Keratinocyte (primary cell): ENCODE results near the gene PKHD1. TPM values are rescaled to one million over a fixed set of nuclear protein-coding genes. Genes with fewer than 3 reads are reported as not detected.

Source experiments
- DNase-seq: peaks from one replicate; pipeline ENCODE4 v3.0.0-alpha.2; 2011; ENCODE audit warnings: low read depth, missing footprints, low spot score
- FAIRE-seq: peaks from 2 replicates; lab custom pipeline; 2011; peaks lifted over from hg19 to GRCh38; lab: Jason Lieb, UNC
- H2AFZ ChIP-seq: 2 replicates; pipeline ENCODE4 v1.6.0; 2012; ENCODE audit warnings: low read length, control low read depth, inconsistent platforms; ENCODE audit not compliant: control insufficient read depth
- H3K27ac ChIP-seq: 2 replicates; pipeline ENCODE4 v1.5.1; 2011; ENCODE audit warnings: low read length; ENCODE audit not compliant: control insufficient read depth, insufficient read depth
- H3K27me3 ChIP-seq: 3 replicates; pipeline ENCODE4 v1.6.0; 2011; ENCODE audit warnings: low read length; ENCODE audit not compliant: control insufficient read depth, insufficient read depth; ENCODE audit errors: extremely low read depth
- H3K36me3 ChIP-seq, 2 experiments: 2 replicates in 1 of 2; 3 replicates in 1 of 2; pipeline ENCODE4 v1.5.1; 2011; ENCODE audit warnings: low read length in 2 of 2, mild to moderate bottlenecking in 1 of 2; ENCODE audit not compliant: control insufficient read depth in 2 of 2, insufficient read depth in 2 of 2; ENCODE audit errors: extremely low read depth in 1 of 2
- H3K4me1 ChIP-seq: 3 replicates; pipeline ENCODE4 v1.5.1; 2011; ENCODE audit warnings: low read length; ENCODE audit not compliant: control insufficient read depth, insufficient read depth; ENCODE audit errors: extremely low read depth
- H3K4me2 ChIP-seq: 3 replicates; pipeline ENCODE4 v1.6.0; 2011; ENCODE audit warnings: low read depth, low read length; ENCODE audit not compliant: control insufficient read depth, insufficient read depth; ENCODE audit errors: extremely low read depth
- H3K4me3 ChIP-seq, 3 experiments: fragments of 200-600 bp in 1 of 3; sonication (generic) in 1 of 3; 2 replicates in 2 of 3; 3 replicates in 1 of 3; pipeline ENCODE4 v1.5.1; 2011 to 2016; ENCODE audit warnings: low read length in 3 of 3, mild to moderate bottlenecking in 3 of 3, control low read depth in 2 of 3, inconsistent platforms in 1 of 3, low read depth in 1 of 3, mixed read lengths in 1 of 3, mixed run types in 1 of 3, moderate library complexity in 1 of 3; ENCODE audit not compliant: control insufficient read depth in 2 of 3, insufficient read depth in 2 of 3; ENCODE audit errors: extremely low read depth in 1 of 3
- H3K79me2 ChIP-seq: 2 replicates; pipeline ENCODE4 v1.6.0; 2012; ENCODE audit warnings: low read length; ENCODE audit not compliant: control insufficient read depth, insufficient read depth
- H3K9ac ChIP-seq: 3 replicates; pipeline ENCODE4 v1.6.0; 2011; ENCODE audit warnings: low read length; ENCODE audit not compliant: control insufficient read depth, insufficient read depth; ENCODE audit errors: extremely low read depth
- H3K9me1 ChIP-seq: 3 replicates; pipeline ENCODE4 v1.6.0; 2011; ENCODE audit warnings: low read length; ENCODE audit not compliant: control insufficient read depth, insufficient read depth; ENCODE audit errors: extremely low read depth
- H3K9me3 ChIP-seq: 2 replicates; pipeline ENCODE4 v1.5.1; 2012; ENCODE audit warnings: low read depth, low read length; ENCODE audit not compliant: control insufficient read depth
- H4K20me1 ChIP-seq: 3 replicates; pipeline ENCODE4 v1.6.0; 2011; ENCODE audit warnings: low read length; ENCODE audit not compliant: control insufficient read depth, insufficient read depth; ENCODE audit errors: extremely low read depth
- EZH2 ChIP-seq: IDR thresholded peaks from one replicate; pipeline ENCODE4 v1.6.1; 2012; ENCODE audit warnings: inconsistent platforms, mild to moderate bottlenecking, low read length, moderate library complexity
- dilution Hi-C: fragments of 300-500 bp; cut with MboI; formaldehyde crosslinking; loops from one replicate; pipeline ENCODE4 v1.7.0; 2020; ENCODE audit warnings: low sequenced_read_pairs; ENCODE audit not compliant: extremely low pct_ligation_motif_present
- polyA plus RNA-seq, 5 experiments: library from polyadenylated mRNA; depleted of rRNA in 3 of 5; stranded (reverse) in 3 of 5; stranded (forward) in 1 of 5; unstranded in 1 of 5; fragments of >200 nt; gene quantifications; 1 replicate in 1 of 5; 2 replicates in 3 of 5; 3 replicates in 1 of 5; pipeline versions ENCODE4 v1.2.1 to v1.2.3, GENCODE V29; 2011 to 2012; ENCODE audit warnings: missing spikeins in 2 of 5, low read depth in 1 of 5, low replicate concordance in 1 of 5
- TF ChIP-seq, protein P1 (sequence below), 3 experiments: IDR thresholded peaks in 1 of 3; conservative IDR thresholded peaks in 1 of 3; optimal IDR thresholded peaks in 1 of 3; 2 replicates in 2 of 3; 3 replicates in 1 of 3; pipeline versions ENCODE3 to v1.5.1; 2011; ENCODE audit warnings: low read length in 3 of 3, mild to moderate bottlenecking in 3 of 3, moderate library complexity in 2 of 3, control low read depth in 1 of 3, inconsistent platforms in 1 of 3; ENCODE audit not compliant: insufficient read depth in 2 of 3; ENCODE audit errors: extremely low read depth in 1 of 3

Gene PKHD1
- polyA plus RNA-seq, 1 donor (not counting 4 experiments of a cell fraction or from before 2014, with no cell fraction given), result under 0.01 TPM

DNA sequence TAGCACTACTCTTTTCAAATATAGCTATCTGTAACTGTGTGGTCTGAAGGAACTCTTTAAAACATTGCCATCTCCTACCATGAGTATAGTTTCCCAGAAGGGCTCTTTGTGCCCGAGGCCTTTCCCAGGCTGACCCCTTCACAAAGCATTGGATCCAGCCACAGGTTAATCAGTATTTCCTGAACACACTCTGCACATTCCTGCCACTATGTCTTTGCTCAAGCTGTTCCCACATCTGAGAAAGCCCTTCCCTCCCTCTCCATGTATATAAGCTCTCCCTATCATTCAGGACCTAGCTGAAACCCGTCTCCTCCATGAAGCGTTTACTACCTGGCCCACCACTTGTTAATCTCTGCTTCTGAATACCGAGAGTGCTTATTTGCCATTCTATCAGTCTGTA is 47.8 kb upstream of the PKHD1 start:
- FAIRE-seq, result no peak
- DNase-seq, result no peak
- dilution Hi-C loops, result no loop called here
- H3K4me3 ChIP-seq, result no peak overlapping the region
- H3K36me3 ChIP-seq, result no peaks in the 10 kb centered on the region
- H3K27ac ChIP-seq, result no peak overlapping the region
- no peak overlapping the region for H3K4me2 ChIP-seq
- H3K9me3 ChIP-seq, result no peaks in the 10 kb centered on the region
- H3K4me1 ChIP-seq, result no peaks in the 10 kb centered on the region
- peaks cover 23% of the 10 kb centered on the region for H3K27me3 ChIP-seq
- no peaks in the 10 kb centered on the region for H3K79me2 ChIP-seq
- no peak overlapping the region for H2AFZ ChIP-seq
- H3K9ac ChIP-seq, result no peak overlapping the region
- TF ChIP-seq EZH2, result no peak
- TF ChIP-seq, protein P1, sequence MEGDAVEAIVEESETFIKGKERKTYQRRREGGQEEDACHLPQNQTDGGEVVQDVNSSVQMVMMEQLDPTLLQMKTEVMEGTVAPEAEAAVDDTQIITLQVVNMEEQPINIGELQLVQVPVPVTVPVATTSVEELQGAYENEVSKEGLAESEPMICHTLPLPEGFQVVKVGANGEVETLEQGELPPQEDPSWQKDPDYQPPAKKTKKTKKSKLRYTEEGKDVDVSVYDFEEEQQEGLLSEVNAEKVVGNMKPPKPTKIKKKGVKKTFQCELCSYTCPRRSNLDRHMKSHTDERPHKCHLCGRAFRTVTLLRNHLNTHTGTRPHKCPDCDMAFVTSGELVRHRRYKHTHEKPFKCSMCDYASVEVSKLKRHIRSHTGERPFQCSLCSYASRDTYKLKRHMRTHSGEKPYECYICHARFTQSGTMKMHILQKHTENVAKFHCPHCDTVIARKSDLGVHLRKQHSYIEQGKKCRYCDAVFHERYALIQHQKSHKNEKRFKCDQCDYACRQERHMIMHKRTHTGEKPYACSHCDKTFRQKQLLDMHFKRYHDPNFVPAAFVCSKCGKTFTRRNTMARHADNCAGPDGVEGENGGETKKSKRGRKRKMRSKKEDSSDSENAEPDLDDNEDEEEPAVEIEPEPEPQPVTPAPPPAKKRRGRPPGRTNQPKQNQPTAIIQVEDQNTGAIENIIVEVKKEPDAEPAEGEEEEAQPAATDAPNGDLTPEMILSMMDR (optimal IDR thresholded peaks at IDR 0.05 in 1 of 3, IDR thresholded peaks at IDR 0.05 in 1 of 3, conservative IDR thresholded peaks at IDR 0.05 in 1 of 3; ENCODE audit: extremely low read depth in 1 of 3, insufficient read depth in 2 of 3, low read length in 3 of 3), result no peak
- no peaks in the 10 kb centered on the region for H4K20me1 ChIP-seq
- H3K9me1 ChIP-seq, result no peaks in the 10 kb centered on the region

DNA sequence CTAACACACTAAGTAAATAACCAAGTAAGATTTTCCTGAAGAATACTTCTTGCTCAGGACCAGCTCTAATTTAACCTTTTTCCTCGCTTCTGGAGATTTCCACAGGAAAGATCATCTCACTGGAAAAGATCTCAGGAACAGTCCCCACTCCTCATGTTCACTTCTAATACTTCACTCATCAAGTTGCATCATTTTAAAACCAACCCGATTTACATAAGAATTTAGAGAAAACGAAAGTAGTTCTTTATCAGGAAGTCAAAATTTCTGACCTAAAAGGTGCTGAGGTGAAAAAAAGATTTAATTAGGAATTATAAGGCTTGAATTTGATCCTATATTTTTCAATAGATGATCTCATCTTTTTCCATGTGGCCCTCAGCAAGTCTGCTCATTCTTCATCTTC is 46.6 kb upstream of the PKHD1 start:
- DNase-seq, result no peak
- TF ChIP-seq EZH2, result no peak
- TF ChIP-seq, protein P1 (optimal IDR thresholded peaks at IDR 0.05 in 1 of 3, IDR thresholded peaks at IDR 0.05 in 1 of 3, conservative IDR thresholded peaks at IDR 0.05 in 1 of 3; ENCODE audit: extremely low read depth in 1 of 3, insufficient read depth in 2 of 3, low read length in 3 of 3), result no peak
- Histone ChIP-seq H3K79me2 (no peaks in the 10 kb centered on the region), H3K9me1 (no peaks in the 10 kb centered on the region), H2AFZ (no peak overlapping the region), H3K36me3 (no peaks in the 10 kb centered on the region), H3K4me2 (no peak overlapping the region), H3K27me3 (peaks cover 12% of the 10 kb centered on the region), H3K27ac (no peak overlapping the region), H3K9me3 (no peaks in the 10 kb centered on the region), H4K20me1 (no peaks in the 10 kb centered on the region), H3K4me3 (no peak overlapping the region), H3K4me1 (no peaks in the 10 kb centered on the region), H3K9ac (no peak overlapping the region)
- FAIRE-seq, result no peak
- dilution Hi-C loops, result no loop called here
